Esophagus mucosa (tissue), 1 donor: ENCODE data around the gene NOTCH1. TPM values are rescaled to one million over a fixed set of nuclear protein-coding genes. Genes with fewer than 3 reads are reported as not detected.
A peak's percentile ranks its signal among the peaks of the same experiment; 100 is the strongest.

Experiments used
- ATAC-seq: fragments of 200-7000 bp; cut with Tn5 transposase; one replicate; pipeline ENCODE4 v1.9.1; 2020
- total RNA-seq: library from RNA; stranded (reverse); gene quantifications from one replicate; pipeline ENCODE4 v1.2.4, GENCODE V29; 2023
- donor health status: DM: yes; HTN: yes; CAD: no.

Gene NOTCH1
- total RNA-seq, 1 donor from 2014 or later = 30.6 TPM

DNA sequence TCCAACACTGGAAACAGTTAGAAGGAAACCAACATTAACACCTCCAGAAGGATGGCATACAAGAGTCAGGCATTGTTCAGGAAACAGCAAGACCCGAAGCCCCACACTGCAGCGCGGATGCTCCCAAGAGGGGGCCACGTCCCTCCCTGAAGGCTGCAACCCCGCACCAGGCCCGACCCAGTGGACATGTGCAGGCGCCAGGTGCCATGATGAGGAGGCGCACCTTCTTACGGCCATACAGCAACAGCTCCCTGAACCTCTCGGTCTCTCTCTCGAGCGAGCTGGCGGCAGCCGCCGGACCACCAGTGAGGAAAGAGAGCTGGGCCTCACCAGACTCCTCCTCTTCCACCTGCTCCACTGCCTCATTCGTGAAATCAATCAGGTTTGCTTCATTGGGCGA lies 83.2 kb downstream of the NOTCH1 start:
- no peak for ATAC-seq

DNA sequence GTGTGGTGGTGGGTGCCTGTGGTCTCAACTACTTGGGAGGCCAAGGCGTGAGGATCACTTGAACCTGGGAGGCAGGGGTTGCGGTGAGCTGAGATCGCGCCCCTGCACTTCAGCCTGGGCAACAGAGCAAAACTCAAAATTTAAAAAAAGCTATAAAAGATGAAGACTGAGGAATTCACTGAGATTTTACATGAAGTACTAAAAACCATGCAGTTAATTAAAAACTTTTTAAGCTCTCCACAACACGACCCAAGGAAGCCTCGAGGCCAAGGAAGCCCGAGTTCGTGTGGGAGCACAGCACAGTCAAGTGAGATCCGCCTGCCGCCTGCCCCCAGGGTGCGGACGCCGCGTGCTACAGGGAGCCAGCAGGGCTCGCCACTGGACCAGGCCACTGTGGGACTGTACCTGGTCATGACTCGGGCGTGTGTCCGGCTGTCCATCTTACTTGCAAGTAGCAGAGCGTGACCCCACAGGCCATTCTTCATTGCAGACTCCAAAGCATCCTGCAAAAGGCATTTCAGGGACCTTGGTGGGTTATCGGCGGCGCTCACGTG lies 85.0 kb downstream of the NOTCH1 start:
- peak; percentile 18 for ATAC-seq

DNA sequence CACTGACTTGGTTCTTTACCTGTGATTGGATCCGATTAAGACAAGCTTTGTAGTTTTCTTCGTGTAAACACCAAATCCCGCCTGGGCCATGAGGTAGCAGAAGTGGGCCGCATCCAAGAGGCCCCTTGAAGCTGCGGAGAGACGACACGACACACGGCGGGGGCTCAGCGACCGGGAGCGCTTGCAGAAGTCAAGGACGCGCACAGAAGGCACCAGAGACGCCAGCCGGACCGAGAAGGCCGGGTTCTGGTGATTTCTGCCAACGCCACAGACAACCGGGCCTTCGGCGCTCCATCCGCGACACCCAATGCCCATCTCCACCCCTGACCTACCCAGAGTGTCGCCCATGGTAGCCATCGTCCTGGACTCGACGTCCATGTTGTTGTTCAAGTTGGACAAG lies 86.4 kb downstream of the NOTCH1 start:
- ATAC-seq = no peak

DNA sequence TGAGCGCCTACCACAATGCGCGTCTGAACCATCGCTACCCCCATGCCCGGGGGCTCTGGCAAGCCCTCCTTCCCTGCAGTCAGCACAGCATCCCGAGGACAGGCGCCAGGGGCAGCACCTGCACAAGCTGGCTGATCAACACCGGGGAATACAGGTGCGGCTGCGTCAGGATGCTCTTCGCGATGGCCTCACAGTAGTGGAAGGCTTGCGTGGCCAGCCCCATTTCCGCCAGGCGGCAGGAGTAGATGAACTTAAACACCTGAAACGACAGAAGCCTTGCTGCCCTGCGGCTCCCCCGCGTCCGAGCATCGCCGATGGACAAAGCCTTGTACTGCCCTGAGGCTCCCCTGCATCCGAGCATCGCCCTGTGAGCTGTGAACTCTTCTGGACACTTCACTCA lies 88.5 kb downstream of the NOTCH1 start:
- no peak for ATAC-seq

DNA sequence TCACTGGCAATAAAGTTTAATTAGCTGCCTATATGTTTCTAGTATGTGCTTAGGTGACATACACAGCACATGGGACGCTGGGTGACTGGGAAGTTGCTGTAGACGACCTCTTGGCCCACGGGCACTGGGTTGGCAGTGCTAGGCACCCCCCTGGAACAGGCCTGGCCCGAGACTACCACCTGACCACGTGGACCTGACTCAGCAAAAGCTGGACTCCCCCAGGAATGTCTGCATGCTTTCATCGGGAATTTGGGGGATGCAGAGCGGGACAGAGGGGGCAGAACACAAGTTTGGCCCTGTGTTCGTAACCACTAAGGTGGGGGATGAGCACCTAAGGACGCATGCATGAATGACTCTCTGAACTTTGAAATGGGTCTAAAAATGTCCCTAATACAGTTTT lies 89.6 kb downstream of the NOTCH1 start:
- no peak for ATAC-seq

DNA sequence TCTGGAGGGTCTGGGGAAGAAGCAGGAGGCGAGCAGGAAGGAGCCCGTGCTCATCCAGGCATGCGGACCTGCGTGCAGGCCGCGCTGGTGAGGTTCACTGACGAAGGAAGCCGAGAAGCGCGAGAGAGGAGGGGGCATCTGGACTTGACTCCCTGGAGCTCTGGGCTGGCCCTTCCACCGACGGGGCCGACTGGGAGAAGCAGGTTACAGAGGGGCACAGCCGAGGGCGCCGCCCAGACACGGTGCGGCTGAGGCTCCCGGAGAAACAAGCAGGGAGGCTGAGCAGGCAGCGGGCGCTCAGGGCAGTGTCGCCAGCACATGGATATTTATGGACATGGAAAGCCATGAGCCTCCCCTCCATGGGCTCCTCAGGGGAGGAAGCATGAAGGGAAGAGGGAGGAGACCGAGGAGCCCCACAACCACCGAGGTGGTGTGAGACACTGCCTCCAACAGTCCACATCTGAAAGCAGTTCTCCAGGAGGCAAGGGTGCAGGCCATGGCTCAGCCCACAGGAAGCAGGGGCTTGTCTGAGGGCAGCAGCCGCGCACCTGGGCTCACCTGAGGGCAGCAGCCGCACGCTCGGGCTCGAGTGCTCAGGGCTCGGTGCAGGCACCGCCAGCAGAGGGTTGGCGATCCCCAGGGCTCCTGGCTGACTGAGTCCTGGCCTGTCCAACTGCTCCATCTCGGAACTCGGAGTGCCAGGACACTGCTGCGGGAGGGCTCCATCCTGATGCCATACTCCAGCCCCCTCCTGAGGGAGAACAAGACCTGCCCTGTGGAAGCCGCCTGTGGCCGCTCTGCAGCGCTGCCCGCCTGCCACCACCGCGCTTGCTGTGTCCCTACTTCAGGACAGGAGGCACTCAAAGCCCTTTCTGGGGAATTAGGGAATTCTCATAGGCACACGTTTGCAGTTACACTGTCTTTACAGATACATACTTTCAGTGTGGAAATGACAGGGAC lies 90.5 kb downstream of the NOTCH1 start:
- peak; percentile 30 for ATAC-seq

DNA sequence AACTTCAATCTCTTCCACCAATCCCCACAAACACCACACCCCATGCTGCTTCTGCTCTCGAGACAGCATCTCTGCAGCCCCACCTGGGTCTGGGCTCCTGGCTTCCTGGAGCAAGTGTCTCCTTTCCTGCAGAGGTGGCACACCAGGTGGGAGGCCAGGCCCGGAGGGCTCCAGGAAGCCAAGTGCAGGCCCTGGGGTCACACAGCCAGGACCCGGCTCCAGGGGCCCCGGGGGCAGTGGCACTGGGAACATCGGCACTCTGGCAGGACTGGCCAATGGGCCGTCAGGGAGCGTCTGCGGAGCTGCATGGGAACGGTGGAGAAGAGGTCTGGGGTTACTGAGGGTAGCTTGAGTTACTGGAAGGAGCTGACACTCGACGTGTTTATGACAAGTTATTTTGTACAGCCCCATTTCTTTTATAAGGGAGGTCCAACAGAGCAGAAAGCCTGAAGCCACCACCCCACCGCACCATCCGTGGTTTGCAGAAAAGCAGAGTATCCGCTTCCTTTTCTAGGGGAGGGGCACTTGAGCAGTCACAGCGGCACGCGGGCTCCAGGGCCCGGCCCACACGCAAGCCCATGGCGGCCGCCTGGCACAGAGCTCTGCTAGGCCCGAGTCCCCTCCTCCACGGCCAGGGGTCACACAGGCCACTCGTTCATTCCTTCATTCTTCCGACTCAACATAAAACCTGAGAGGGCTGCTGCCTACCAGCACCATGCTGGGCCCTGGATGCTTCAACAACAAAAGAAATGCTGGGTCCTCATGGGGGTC lies 91.6 kb downstream of the NOTCH1 start:
- ATAC-seq = no peak

DNA sequence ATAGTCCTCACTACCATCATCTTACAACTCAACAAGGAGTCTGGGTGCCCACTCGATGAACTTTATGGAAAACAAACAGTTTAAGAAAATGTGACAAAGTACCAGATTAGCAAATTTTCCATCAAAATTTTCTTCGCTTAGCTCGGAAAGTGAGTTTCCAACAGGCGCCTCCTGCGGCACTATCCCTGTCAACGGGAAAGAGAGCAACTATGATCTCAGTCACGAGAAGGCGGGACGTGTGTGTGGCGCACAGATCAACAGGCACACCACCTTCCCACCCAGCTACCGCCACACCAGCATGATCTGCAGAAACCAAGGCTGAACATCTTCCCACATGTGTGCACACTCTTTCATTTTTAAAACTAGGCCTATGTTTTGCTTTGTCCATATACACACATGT lies 92.5 kb downstream of the NOTCH1 start:
- no peak for ATAC-seq

DNA sequence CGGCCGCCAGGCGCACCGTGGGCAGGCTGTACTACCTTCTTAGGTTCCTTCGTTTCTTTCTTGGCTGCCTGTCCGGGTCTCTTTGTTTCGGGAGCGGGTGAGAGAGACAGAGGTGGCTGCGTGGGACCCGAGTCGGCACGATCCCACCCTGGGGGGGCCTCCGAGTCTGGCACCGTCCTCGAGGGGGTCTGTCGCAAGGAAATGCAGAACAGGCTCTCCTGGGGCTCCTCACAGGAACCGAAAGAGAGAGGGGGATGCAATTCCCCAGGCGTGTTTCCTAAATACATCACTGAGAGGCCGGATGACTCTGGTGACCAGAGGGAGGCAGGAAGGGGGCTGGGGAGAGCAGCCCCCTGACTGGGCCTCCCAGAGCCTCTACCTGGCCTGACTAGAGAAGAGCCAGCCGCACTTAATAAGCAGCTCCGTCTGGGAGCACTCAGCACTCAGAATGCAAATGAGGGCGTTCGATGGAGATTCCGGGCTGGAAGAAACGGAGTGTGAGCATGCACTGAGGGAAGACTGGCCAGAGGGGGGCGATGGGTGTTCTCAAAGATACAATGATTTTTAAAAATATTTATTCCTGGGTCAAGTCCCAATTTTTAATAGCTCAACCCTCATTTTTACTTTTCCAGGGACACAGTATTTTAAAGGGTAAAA lies 94.5 kb downstream of the NOTCH1 start:
- ATAC-seq = no peak

DNA sequence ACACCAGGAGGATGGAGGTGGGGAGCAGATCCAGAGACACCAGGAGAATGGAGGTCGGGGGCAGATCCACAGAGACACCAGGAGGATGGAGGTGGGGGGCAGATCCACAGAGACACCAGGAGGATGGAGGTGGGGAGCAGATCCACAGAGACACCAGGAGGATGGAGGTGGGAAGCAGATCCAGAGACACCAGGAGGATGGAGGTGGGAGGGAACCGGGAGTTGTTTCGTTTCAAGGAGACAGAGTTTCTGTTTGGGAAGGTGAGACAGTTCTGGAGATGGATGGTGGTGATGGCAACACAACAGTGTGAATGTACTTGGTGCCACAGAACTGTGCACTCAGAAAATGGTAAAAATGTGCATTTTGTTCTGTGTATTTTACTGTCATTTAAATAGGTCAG lies 97.2 kb downstream of the NOTCH1 start:
- no peak for ATAC-seq

DNA sequence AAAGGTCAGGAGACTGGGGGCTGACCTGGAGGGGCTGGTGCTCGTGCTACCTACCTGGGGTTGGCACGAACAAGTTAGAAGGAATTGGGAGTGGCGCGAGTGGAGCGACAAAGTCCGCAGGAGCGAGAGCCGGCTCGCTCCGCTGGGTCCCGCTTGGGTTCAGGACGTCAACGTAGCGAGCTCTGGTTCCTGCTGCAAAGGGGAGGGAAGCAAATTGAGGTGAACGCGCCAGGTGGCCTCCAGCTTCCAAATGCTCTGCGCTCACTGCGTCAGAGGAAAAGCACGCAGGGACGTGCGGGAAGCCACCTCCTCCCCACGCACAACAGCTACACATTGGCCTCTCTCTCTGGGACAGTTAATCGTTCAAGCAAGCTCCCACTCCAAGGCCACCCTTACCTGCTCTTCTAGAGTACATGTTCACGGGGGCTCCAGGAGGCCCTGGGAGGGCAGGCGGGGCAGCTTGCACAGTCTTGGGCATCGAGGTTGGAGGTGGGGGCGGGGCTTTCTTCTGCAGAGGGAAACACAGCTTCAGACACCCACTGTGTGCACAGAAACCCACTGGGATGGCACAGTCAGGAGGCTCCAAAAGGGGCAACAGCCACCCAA lies 98.6 kb downstream of the NOTCH1 start:
- no peak for ATAC-seq

DNA sequence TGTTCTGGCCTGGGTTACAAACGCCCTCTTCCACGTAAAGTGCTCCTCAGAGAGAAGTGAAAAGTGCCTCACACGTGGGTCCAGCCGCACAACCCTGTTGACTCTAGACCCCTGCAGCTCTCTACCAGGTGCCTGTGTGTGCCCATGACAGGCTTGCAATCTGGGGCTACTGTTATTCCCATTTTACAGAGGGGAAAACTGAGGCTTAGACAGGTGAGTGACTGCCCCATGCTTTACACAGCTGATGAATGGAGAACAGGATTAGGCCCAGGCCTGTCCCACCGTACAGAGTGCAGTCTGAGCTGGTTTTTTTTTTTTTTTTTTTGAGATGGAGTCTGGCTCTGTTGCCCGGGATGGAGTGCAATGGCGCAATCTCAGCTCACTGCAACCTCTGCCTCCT lies 100.0 kb downstream of the NOTCH1 start:
- ATAC-seq = no peak

Other genes with a start within 250 kb of the NOTCH1 start
- not detected for gene CCDC187, start 242.0 kb downstream of the NOTCH1 start, total RNA-seq
- 1.2 TPM for gene GPSM1, start 218.5 kb downstream of the NOTCH1 start, total RNA-seq
- 12.1 TPM for gene DNLZ, start 182.3 kb downstream of the NOTCH1 start, total RNA-seq
- 0.80 TPM for gene CARD9, start 172.4 kb downstream of the NOTCH1 start, total RNA-seq
- 3.7 TPM for gene SNAPC4, start 145.9 kb downstream of the NOTCH1 start, total RNA-seq
- gene ENTR1, start 135.4 kb downstream of the NOTCH1 start, total RNA-seq = 22.8 TPM
- gene PMPCA, start 135.4 kb downstream of the NOTCH1 start, total RNA-seq = 29.4 TPM
- 5.7 TPM for gene INPP5E, start 106.2 kb downstream of the NOTCH1 start, total RNA-seq
- gene SEC16A, start 63.0 kb downstream of the NOTCH1 start, total RNA-seq = 32.0 TPM
- gene EGFL7, start 116.9 kb upstream of the NOTCH1 start, total RNA-seq = 13.0 TPM
- 91.7 TPM for gene AGPAT2, start 141.4 kb upstream of the NOTCH1 start, total RNA-seq
- gene DIPK1B, start 166.5 kb upstream of the NOTCH1 start, total RNA-seq = 0.76 TPM
- gene LCN10, start 196.9 kb upstream of the NOTCH1 start, total RNA-seq = 1.3 TPM
- 3.8 TPM for gene LCN6, start 202.5 kb upstream of the NOTCH1 start, total RNA-seq
- not detected for gene LCN8, start 212.2 kb upstream of the NOTCH1 start, total RNA-seq
- gene LCN15, start 218.5 kb upstream of the NOTCH1 start, total RNA-seq = not detected
- gene TMEM141, start 245.3 kb upstream of the NOTCH1 start, total RNA-seq = 102 TPM